ENCODE data around the gene BLTP3A. TPM values are rescaled to one million over a fixed set of nuclear protein-coding genes. Genes with fewer than 3 reads are reported as not detected.
"Not testable (repeated sequence)": the region's sequence is repeated elsewhere in the genome, so short reads cannot be mapped to it uniquely, and the experiment has no call there.

Gene BLTP3A
- total and polyA plus RNA-seq, 2 experiments from 2014 or later = 3.1 to 4.9 TPM

- 66 to 74% methylated on average over 10 of the region's 10 CpGs for WGBS, 2 experiments (ENCODE audit: low coverage in 1 of 2, low lambda C conversion rate in 2 of 2, missing lambda C conversion rate in 2 of 2)
- Histone ChIP-seq H3K9me3 (ENCODE audit: low read depth) (no peaks in the 10 kb centered on the region), H3K9me2 (ENCODE audit: insufficient read depth) (no peaks in the 10 kb centered on the region), H3K27ac (no peak overlapping the region), H3K9ac (no peak overlapping the region), H3K4me1 (ENCODE audit: insufficient read depth) (no peaks in the 10 kb centered on the region), H3K36me3 (ENCODE audit: low read depth) (no peaks in the 10 kb centered on the region), H4K20me1 (ENCODE audit: insufficient read depth) (no peaks in the 10 kb centered on the region), H3K4me2 (ENCODE audit: unreplicated experiment) (no peak overlapping the region), H3K79me2 (ENCODE audit: insufficient read depth) (no peaks in the 10 kb centered on the region), H3K27me3 (replicated peaks; ENCODE audit: insufficient read depth) (no peaks in the 10 kb centered on the region), H2AFZ (no peak overlapping the region), H3F3A (ENCODE audit: insufficient read depth) (peaks cover 5% of the 10 kb centered on the region; the same call in 1 of the 2 replicates), H3K4me3 (no peak overlapping the region)
- in situ Hi-C loops (cut with MboI) = no loop called here
- TF ChIP-seq EZH2phosphoT487 (IDR thresholded peaks at IDR 0.05; ENCODE audit: insufficient read depth, low read depth) (no peak), EZH2 (IDR thresholded peaks at IDR 0.05; ENCODE audit: insufficient read depth, poor library complexity, severe bottlenecking) (no peak)
- peak; percentile 55 for DNase-seq
Measured at GRCh38 chr6:34745277-34746103, 46.4 kb upstream of the BLTP3A start.

DNA sequence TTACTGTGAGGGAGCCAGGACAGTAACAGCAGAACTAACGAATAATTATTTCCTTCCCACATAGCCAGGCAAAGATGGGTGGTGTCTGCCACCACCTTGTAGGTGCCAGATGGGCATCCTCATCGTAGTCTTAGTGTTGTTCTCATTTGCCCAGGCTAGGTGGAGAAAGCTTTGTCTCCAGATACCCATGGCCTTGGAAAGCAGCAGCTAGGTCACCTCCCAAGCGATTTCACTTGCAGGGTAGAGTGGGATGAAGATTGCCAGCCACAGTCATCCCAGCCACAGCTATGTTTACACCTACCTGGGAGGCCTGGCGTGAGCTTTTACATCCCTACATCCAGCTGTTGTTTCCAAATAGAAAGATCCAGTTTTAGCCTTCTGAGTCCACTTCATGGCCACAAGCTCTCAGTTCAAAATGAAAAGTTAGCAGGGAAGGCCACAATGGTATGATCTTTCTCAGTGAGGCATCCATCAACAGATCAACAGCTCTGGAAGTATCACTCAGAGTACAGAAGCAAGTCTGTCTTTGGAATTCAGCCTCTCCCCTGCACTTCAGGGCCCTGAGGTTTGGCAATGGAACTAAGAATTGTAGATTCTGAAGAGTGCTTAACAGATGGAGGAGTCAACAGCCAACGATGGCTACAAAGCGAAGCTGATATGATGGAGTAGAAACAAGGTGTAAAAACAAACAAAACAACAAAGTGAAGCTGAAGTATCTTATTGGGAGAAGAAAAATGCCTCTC is 45.6 kb upstream of the BLTP3A start:
- Histone ChIP-seq H3K36me3 (ENCODE audit: low read depth) (no peaks in the 10 kb centered on the region), H3F3A (ENCODE audit: insufficient read depth) (peaks cover 5% of the 10 kb centered on the region; the same call in 1 of the 2 replicates), H3K9me3 (ENCODE audit: low read depth) (no peaks in the 10 kb centered on the region), H4K20me1 (ENCODE audit: insufficient read depth) (no peaks in the 10 kb centered on the region), H3K79me2 (ENCODE audit: insufficient read depth) (no peaks in the 10 kb centered on the region), H2AFZ (no peak overlapping the region), H3K9ac (no peak overlapping the region), H3K27ac (no peak overlapping the region), H3K4me3 (no peak overlapping the region), H3K4me1 (ENCODE audit: insufficient read depth) (no peaks in the 10 kb centered on the region), H3K4me2 (ENCODE audit: unreplicated experiment) (no peak overlapping the region), H3K9me2 (ENCODE audit: insufficient read depth) (no peaks in the 10 kb centered on the region), H3K27me3 (replicated peaks; ENCODE audit: insufficient read depth) (no peaks in the 10 kb centered on the region)
- DNase-seq = no peak
- in situ Hi-C loops (cut with MboI) = no loop called here
- TF ChIP-seq EZH2phosphoT487 (IDR thresholded peaks at IDR 0.05; ENCODE audit: insufficient read depth, low read depth) (no peak), EZH2 (IDR thresholded peaks at IDR 0.05; ENCODE audit: insufficient read depth, poor library complexity, severe bottlenecking) (no peak)
- 56 to 58% methylated on average over 6 of the region's 6 CpGs for WGBS, 2 experiments (ENCODE audit: low coverage in 1 of 2, low lambda C conversion rate in 2 of 2, missing lambda C conversion rate in 2 of 2)

DNA sequence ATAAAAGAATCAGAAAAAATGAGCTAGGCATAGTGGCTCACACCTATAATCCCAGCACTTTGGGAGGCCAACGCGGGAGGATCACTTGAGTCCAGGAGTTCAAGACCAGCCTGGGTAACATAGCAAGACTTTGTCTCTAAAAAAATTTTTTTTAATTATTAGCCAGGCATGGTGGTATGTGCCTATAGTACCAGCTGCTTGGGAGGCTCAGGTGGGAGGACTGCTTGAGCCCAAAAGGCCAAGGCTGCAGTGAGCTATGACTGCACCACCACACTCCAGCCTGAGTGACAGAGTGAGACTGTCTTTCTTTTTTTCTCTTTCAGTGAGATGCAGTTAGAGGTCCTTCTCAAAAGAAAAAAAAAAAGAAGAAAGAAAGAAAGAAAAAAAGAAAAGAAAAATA is 43.1 kb upstream of the BLTP3A start:
- Histone ChIP-seq H3K4me2 (ENCODE audit: unreplicated experiment) (no peak overlapping the region), H3K27me3 (replicated peaks; ENCODE audit: insufficient read depth) (no peaks in the 10 kb centered on the region), H3K9me3 (ENCODE audit: low read depth) (no peaks in the 10 kb centered on the region), H3K79me2 (ENCODE audit: insufficient read depth) (no peaks in the 10 kb centered on the region), H3K36me3 (ENCODE audit: low read depth) (no peaks in the 10 kb centered on the region), H3K4me3 (no peak overlapping the region), H3K27ac (no peak overlapping the region), H3K4me1 (ENCODE audit: insufficient read depth) (no peaks in the 10 kb centered on the region), H2AFZ (no peak overlapping the region), H3F3A (ENCODE audit: insufficient read depth) (peaks cover 5% of the 10 kb centered on the region; the same call in 1 of the 2 replicates), H4K20me1 (ENCODE audit: insufficient read depth) (no peaks in the 10 kb centered on the region), H3K9ac (no peak overlapping the region), H3K9me2 (ENCODE audit: insufficient read depth) (no peaks in the 10 kb centered on the region)
- TF ChIP-seq EZH2 (IDR thresholded peaks at IDR 0.05; ENCODE audit: insufficient read depth, poor library complexity, severe bottlenecking) (no peak), EZH2phosphoT487 (IDR thresholded peaks at IDR 0.05; ENCODE audit: insufficient read depth, low read depth) (no peak)
- 44 to 47% methylated on average over 2 of the region's 2 CpGs for WGBS, 2 experiments (ENCODE audit: low coverage in 1 of 2, low lambda C conversion rate in 2 of 2, missing lambda C conversion rate in 2 of 2)
- DNase-seq = no peak
- in situ Hi-C loops (cut with MboI) = no loop called here

DNA sequence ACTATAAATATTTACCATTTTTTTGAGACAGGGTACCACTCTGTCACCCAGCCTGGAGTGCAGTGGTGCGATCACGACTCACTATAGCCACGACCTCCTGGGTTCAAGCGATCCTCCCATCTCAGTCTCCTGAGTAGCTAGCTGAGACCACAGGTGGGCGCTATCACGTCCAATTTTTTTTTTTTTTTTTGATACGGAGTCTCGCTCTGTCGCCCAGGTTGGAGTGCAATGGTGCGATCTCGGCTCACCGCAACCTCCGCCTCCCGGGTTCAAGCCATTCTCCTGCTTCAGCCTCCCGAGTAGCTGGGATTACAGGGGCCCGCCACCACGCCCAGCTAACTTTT is 35.4 kb upstream of the BLTP3A start:
- H3K27me3 ChIP-seq (replicated peaks; ENCODE audit: insufficient read depth); H4K20me1 ChIP-seq (ENCODE audit: insufficient read depth); H3F3A ChIP-seq (ENCODE audit: insufficient read depth); H3K9me2 ChIP-seq (ENCODE audit: insufficient read depth); H3K4me1 ChIP-seq (ENCODE audit: insufficient read depth); H3K36me3 ChIP-seq (ENCODE audit: low read depth); H3K9me3 ChIP-seq (ENCODE audit: low read depth); in situ Hi-C loops (cut with MboI): not testable (repeated sequence)
- Histone ChIP-seq H3K9ac (peak overlapping the region; percentile 95), H2AFZ (peak overlapping the region; percentile 97), H3K4me3 (peak overlapping the region; percentile 81), H3K4me2 (ENCODE audit: unreplicated experiment) (peak overlapping the region; percentile 83), H3K79me2 (ENCODE audit: insufficient read depth) (peaks cover 42% of the 10 kb centered on the region), H3K27ac (peak overlapping the region; percentile 83)
- peak; percentile 43 for DNase-seq
- WGBS, 2 experiments (ENCODE audit: low coverage in 1 of 2, low lambda C conversion rate in 2 of 2, missing lambda C conversion rate in 2 of 2) = 12 to 18% methylated on average over 11 to 17 of the region's 17 CpGs

Measured in GM23248 (cell line).